B cell (primary cell): ENCODE measurements around the gene BIN2. TPM values are rescaled to one million over a fixed set of nuclear protein-coding genes. Genes with fewer than 3 reads are reported as not detected.

Experiments
- ATAC-seq: fragments of 200-7000 bp; cut with Tn5 transposase; one replicate; pipeline ENCODE4 v1.10.0; 2021; ENCODE audit warnings: low read depth, mild to moderate bottlenecking, moderate number of reproducible peaks, moderate library complexity
- CTCF ChIA-PET: fragments of 350-600 bp; sonication (Branson Sonifier 250); formaldehyde crosslinking; loops from one replicate; lab custom pipeline; 2021; ENCODE audit warnings: antibody characterized with exemption, inconsistent platforms; lab: Charles Lee
- POLR2A ChIA-PET: fragments of 350-600 bp; sonication (Branson Sonifier 250); formaldehyde crosslinking; loops from one replicate; lab custom pipeline; 2021; ENCODE audit warnings: antibody characterized with exemption; lab: Charles Lee
- DNase-seq: peaks from one replicate; pipeline ENCODE4 v3.0.0; 2013
- H2AFZ ChIP-seq: 2 replicates; pipeline ENCODE4 v1.6.1; 2012; ENCODE audit warnings: mild to moderate bottlenecking, low read depth, low read length; ENCODE audit not compliant: insufficient read depth, poor library complexity, severe bottlenecking
- H3K27ac ChIP-seq, 2 donors: 1 replicate in 1 of 2; 2 replicates in 1 of 2; pipeline ENCODE4 v1.5.1; 2012 to 2013; ENCODE audit warnings: low read length in 2 of 2, mild to moderate bottlenecking in 2 of 2, moderate library complexity in 1 of 2
- H3K27me3 ChIP-seq, 4 experiments: fragments of 200-600 bp in 1 of 4; sonication (generic) in 1 of 4; replicated peaks in 1 of 4; 1 replicate in 2 of 4; 2 replicates in 2 of 4; pipeline versions ENCODE4 v1.6.1 to v1.7.0; 2013 to 2016; ENCODE audit warnings: low read length in 3 of 4, mild to moderate bottlenecking in 2 of 4, mixed read lengths in 1 of 4, moderate library complexity in 1 of 4; ENCODE audit not compliant: insufficient read depth in 4 of 4, control insufficient read depth in 3 of 4; ENCODE audit errors: control extremely low read depth in 1 of 4
- H3K36me3 ChIP-seq, 2 experiments: replicated peaks in 1 of 2; 1 replicate in 1 of 2; 2 replicates in 1 of 2; pipeline versions ENCODE4 v1.6.1 to v1.7.1; 2013; ENCODE audit warnings: low read length in 1 of 2; ENCODE audit not compliant: insufficient read depth in 2 of 2, control insufficient read depth in 1 of 2; ENCODE audit errors: control extremely low read depth in 1 of 2, extremely low read depth in 1 of 2
- H3K4me1 ChIP-seq, 2 donors: fragments of 200-600 bp in 1 of 2; sonication (generic) in 1 of 2; 1 replicate in 1 of 2; 2 replicates in 1 of 2; pipeline versions ENCODE4 v1.5.1 to v1.6.1; 2013 to 2017; ENCODE audit warnings: low read length in 2 of 2; ENCODE audit not compliant: control insufficient read depth in 2 of 2, insufficient read depth in 2 of 2
- H3K4me2 ChIP-seq: replicated peaks from 2 replicates; pipeline ENCODE3; 2012; ENCODE audit warnings: mild to moderate bottlenecking, low read depth, low read length; ENCODE audit not compliant: poor library complexity, severe bottlenecking
- H3K4me3 ChIP-seq, 5 experiments: fragments of 200-600 bp in 1 of 5; sonication (generic) in 1 of 5; 1 replicate in 3 of 5; 2 replicates in 2 of 5; pipeline versions ENCODE4 v1.5.1 to v1.7.0; 2011 to 2016; ENCODE audit warnings: low read length in 4 of 5, mild to moderate bottlenecking in 4 of 5, low read depth in 2 of 5, control low read depth in 1 of 5, moderate library complexity in 1 of 5; ENCODE audit not compliant: insufficient read depth in 1 of 5; ENCODE audit errors: control extremely low read depth in 1 of 5, extremely low read depth in 1 of 5
- H3K79me2 ChIP-seq: fragments of 200-600 bp; sonication (generic); one replicate; pipeline ENCODE4 v1.6.0; 2016; ENCODE audit warnings: low read length; ENCODE audit not compliant: control insufficient read depth, insufficient read depth
- H3K9ac ChIP-seq: fragments of 200-600 bp; sonication (generic); 2 replicates; pipeline ENCODE4 v1.6.1; 2017; ENCODE audit warnings: mild to moderate bottlenecking, low read length, moderate library complexity
- H3K9me3 ChIP-seq, 3 donors: one replicate each; pipeline versions ENCODE4 v1.6.1 to v1.7.1; 2013; ENCODE audit warnings: low read length in 2 of 3; ENCODE audit not compliant: control insufficient read depth in 2 of 3, insufficient read depth in 1 of 3; ENCODE audit errors: control extremely low read depth in 1 of 3
- H4K20me1 ChIP-seq: 2 replicates; pipeline ENCODE4 v1.6.0; 2012; ENCODE audit warnings: mild to moderate bottlenecking, low read length; ENCODE audit not compliant: insufficient read depth, control insufficient read depth, poor library complexity, severe bottlenecking
- H3K27ac Mint-ChIP-seq: one replicate; pipeline ENCODE4 v1.8.0; 2021; ENCODE audit warnings: mixed read lengths
- H3K27me3 Mint-ChIP-seq: one replicate; pipeline ENCODE4 v1.8.0; 2021; ENCODE audit warnings: mixed read lengths
- H3K4me1 Mint-ChIP-seq: one replicate; pipeline ENCODE4 v1.8.0; 2021; ENCODE audit warnings: mixed read lengths
- H3K4me3 Mint-ChIP-seq: one replicate; pipeline ENCODE4 v1.8.0; 2021; ENCODE audit warnings: mixed read lengths
- H3K9me3 Mint-ChIP-seq: one replicate; pipeline ENCODE4 v1.8.0; 2022; ENCODE audit warnings: mixed read lengths; ENCODE audit not compliant: insufficient read depth
- EZH2 ChIP-seq: IDR thresholded peaks from 2 replicates; pipeline ENCODE4 v1.6.1; 2012; ENCODE audit warnings: borderline replicate concordance, low read depth, mild to moderate bottlenecking, moderate library complexity, low read length; ENCODE audit not compliant: insufficient read depth, poor library complexity, severe bottlenecking
- WGBS: methylation state at CpG from one replicate; pipeline ENCODE4 v1.1.5; 2013; ENCODE audit warnings: missing lambda C conversion rate; ENCODE audit not compliant: insufficient coverage; 5-methylcytosine and 5-hydroxymethylcytosine counted together
- intact Hi-C: fragments of 100-400 bp; cut with micrococcal nuclease; formaldehyde crosslinking; loops from one replicate; pipeline ENCODE4 v1.10.0; 2022
- polyA plus RNA-seq: library from polyadenylated mRNA; depleted of rRNA; stranded (reverse); fragments of >200 nt; gene quantifications from 2 replicates; pipeline ENCODE4 v1.2.3, GENCODE V29; 2012
- total RNA-seq, 2 donors: library from RNA; stranded (reverse); fragments of 120-200 nt in 1 of 2; gene quantifications; 1 replicate in 1 of 2; 2 replicates in 1 of 2; pipeline versions ENCODE4 v1.2.3 to v1.2.4, GENCODE V29; 2013 to 2022
- TF ChIP-seq, protein P1 (sequence below): fragments of 200-600 bp; IDR thresholded peaks from one replicate; pipeline ENCODE4 v1.8.0; 2022; ENCODE audit warnings: antibody characterized with exemption, mild to moderate bottlenecking

The BIN2 gene
- total and polyA plus RNA-seq, 2 donors (not counting 1 experiment from before 2014, with no cell fraction given) = 41.5 to 100 TPM

DNA sequence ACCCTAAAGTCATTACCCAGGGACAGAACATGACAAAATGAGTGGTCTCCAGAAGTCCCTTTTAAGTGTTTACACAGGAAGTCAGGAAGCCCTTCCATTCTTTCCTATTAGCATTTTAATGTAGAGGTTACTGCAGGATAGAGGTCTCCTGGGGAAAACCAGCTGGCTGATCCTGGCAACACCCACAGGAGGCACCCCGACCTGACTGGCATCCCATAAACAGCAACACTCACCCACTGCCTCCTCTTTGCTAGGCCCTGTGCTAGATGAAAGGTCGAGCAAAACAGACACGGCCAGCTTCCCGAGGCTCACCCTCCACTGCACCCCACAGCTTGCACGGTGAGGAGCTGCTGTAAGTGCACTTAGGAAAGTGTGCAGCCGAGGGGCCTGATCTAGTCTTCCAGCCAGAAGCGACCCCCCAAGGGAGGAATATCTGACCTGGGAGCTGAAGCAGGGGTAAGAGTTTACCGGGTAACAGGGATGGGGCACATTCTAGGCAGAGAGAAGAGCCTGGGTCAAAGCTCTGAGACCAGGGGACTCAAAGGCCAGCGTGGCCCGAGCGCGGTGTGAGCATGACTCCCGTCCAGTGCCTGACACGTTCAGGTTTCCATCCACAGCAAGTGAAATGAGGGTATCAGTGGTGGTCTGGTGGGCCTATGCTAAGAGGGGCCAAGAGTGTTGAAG, 76.3 kb downstream of the BIN2 start:
- Histone ChIP-seq H2AFZ (no peak overlapping the region), H3K4me1 (peaks cover 26 to 29% of the 10 kb centered on the region in 2 donors), H3K27ac (peak overlapping the region in 1 of 2 donors; percentile 42), H3K9me3 (no peaks in the 10 kb centered on the region), H3K9ac (no peak overlapping the region), H3K4me3 (no peak overlapping the region), H3K79me2 (peaks cover 11% of the 10 kb centered on the region), H4K20me1 (peaks cover 13% of the 10 kb centered on the region), H3K36me3 (peaks cover 0 to 39% of the 10 kb centered on the region in 2 experiments), H3K27me3 (no peaks in the 10 kb centered on the region), H3K4me2 (peak overlapping the region; percentile 58)
- ChIA-PET POLR2A (interaction anchor here (1.4 kb wide), 1 partner anchor 9 kb away, joined by 4 read pairs; the partner anchor contains the start of gene DAZAP2), CTCF (interaction anchor here (0.6 to 2.2 kb wide), 4 partner anchors 11 to 480 kb away, joined by 3 to 6 read pairs (median 4); no protein-coding TSS in a partner anchor)
- ATAC-seq (no peak), DNase-seq (no peak)
- Mint-ChIP-seq H3K27ac (peak overlapping the region; percentile 64), H3K9me3 (no peaks in the 10 kb centered on the region), H3K27me3 (no peaks in the 10 kb centered on the region), H3K4me1 (peaks cover 41% of the 10 kb centered on the region), H3K4me3 (peak overlapping the region; percentile 26)
- intact Hi-C loops = loop anchor here (10.0 kb wide), 1 partner anchor 483 kb away; the partner anchor contains the start of gene ATF1
- TF ChIP-seq EZH2 = no peak
- TF ChIP-seq, protein P1, sequence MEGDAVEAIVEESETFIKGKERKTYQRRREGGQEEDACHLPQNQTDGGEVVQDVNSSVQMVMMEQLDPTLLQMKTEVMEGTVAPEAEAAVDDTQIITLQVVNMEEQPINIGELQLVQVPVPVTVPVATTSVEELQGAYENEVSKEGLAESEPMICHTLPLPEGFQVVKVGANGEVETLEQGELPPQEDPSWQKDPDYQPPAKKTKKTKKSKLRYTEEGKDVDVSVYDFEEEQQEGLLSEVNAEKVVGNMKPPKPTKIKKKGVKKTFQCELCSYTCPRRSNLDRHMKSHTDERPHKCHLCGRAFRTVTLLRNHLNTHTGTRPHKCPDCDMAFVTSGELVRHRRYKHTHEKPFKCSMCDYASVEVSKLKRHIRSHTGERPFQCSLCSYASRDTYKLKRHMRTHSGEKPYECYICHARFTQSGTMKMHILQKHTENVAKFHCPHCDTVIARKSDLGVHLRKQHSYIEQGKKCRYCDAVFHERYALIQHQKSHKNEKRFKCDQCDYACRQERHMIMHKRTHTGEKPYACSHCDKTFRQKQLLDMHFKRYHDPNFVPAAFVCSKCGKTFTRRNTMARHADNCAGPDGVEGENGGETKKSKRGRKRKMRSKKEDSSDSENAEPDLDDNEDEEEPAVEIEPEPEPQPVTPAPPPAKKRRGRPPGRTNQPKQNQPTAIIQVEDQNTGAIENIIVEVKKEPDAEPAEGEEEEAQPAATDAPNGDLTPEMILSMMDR = no peak
- WGBS = 86% methylated on average over 11 of the region's 14 CpGs
